ENCODE results near the gene MRTFA. TPM values are rescaled to one million over a fixed set of nuclear protein-coding genes. Genes with fewer than 3 reads are reported as not detected.

The MRTFA gene
- total and polyA plus RNA-seq, 10 donors, result 17.6 to 138 (median 83.9) TPM

GRCh38 chr22:40417041-40417440 lies 219.5 kb downstream of the MRTFA start:
- Histone ChIP-seq H3K9me3 (no peaks in the 10 kb centered on the region), H3K36me3 (peaks cover 0 to 99% (median 62%) of the 10 kb centered on the region in 6 donors), H3K27ac (peak overlapping the region in 7 of 8 donors; percentile 15 to 87 (median 77)), H3K4me3 (no peak overlapping the region), H3K4me1 (peaks cover 19 to 81% (median 71%) of the 10 kb centered on the region in 6 donors), H3K27me3 (replicated peaks in 1 of 7) (no peaks in the 10 kb centered on the region)
- 83 to 92% (median 89%) methylated on average over 7 to 8 of the region's 8 CpGs for WGBS, 5 donors
- peak; percentile 70 for DNase-seq
- intact Hi-C loops (cut with DNase I; ENCODE audit: low total_unique reads), result no loop called here
- TF ChIP-seq POLR2AphosphoS5 (IDR thresholded peaks at IDR 0.05), result peak in 1 of 3 donors; percentile 35
- no peak for TF ChIP-seq POLR2A (IDR thresholded peaks at IDR 0.05)

- peaks cover 0 to 99% (median 62%) of the 10 kb centered on the region in 6 donors for H3K36me3 ChIP-seq
- peak; percentile 72 for DNase-seq
Observed at GRCh38 chr22:40416636-40417035, 219.9 kb downstream of the MRTFA start.

GRCh38 chr22:40416267-40416570 lies 220.3 kb downstream of the MRTFA start:
- Histone ChIP-seq H3K27me3 (replicated peaks in 1 of 7) (no peaks in the 10 kb centered on the region), H3K9me3 (no peaks in the 10 kb centered on the region), H3K36me3 (peaks cover 0 to 99% (median 62%) of the 10 kb centered on the region in 6 donors), H3K4me1 (peaks cover 19 to 87% (median 71%) of the 10 kb centered on the region in 6 donors), H3K27ac (peak overlapping the region; percentile 45 to 87 (median 78)), H3K4me3 (no peak overlapping the region)
- WGBS, 5 donors, result 91 to 94% (median 91%) methylated on average over 10 of the region's 10 CpGs
- peak; percentile 75 for DNase-seq
- TF ChIP-seq POLR2AphosphoS5 (IDR thresholded peaks at IDR 0.05) (peak in 2 of 3 donors; percentile 11 to 36), CTCF (IDR thresholded peaks at IDR 0.05 in 8 of 11, conservative IDR thresholded peaks at IDR 0.05 in 3 of 11) (no peak), POLR2A (IDR thresholded peaks at IDR 0.05) (no peak)
- intact Hi-C loops (cut with DNase I; ENCODE audit: low total_unique reads), result no loop called here

More at GRCh38 chr22:40416636-40417035, 219.9 kb downstream of the MRTFA start:
- Histone ChIP-seq H3K9me3 (no peaks in the 10 kb centered on the region), H3K4me3 (no peak overlapping the region), H3K27ac (peak overlapping the region; percentile 15 to 87 (median 70)), H3K27me3 (replicated peaks in 1 of 7) (no peaks in the 10 kb centered on the region), H3K4me1 (peaks cover 19 to 85% (median 71%) of the 10 kb centered on the region in 6 donors)
- TF ChIP-seq POLR2A (IDR thresholded peaks at IDR 0.05) (no peak), POLR2AphosphoS5 (IDR thresholded peaks at IDR 0.05) (no peak), CTCF (IDR thresholded peaks at IDR 0.05 in 8 of 11, conservative IDR thresholded peaks at IDR 0.05 in 3 of 11) (no peak)
- 86 to 91% (median 88%) methylated on average over 11 of the region's 11 CpGs for WGBS, 5 donors
- intact Hi-C loops (cut with DNase I; ENCODE audit: low total_unique reads), result no loop called here

GRCh38 chr22:40415531-40416266 lies 220.8 kb downstream of the MRTFA start:
- TF ChIP-seq POLR2AphosphoS5 (IDR thresholded peaks at IDR 0.05), result peak; percentile 51 to 64 (median 62)
- no peak for TF ChIP-seq CTCF (IDR thresholded peaks at IDR 0.05 in 8 of 11, conservative IDR thresholded peaks at IDR 0.05 in 3 of 11)
- DNase-seq, result peak; percentile 89
- Histone ChIP-seq H3K4me3 (peak overlapping the region in 2 of 8 donors; percentile 4 to 40), H3K36me3 (peaks cover 0 to 99% (median 62%) of the 10 kb centered on the region in 6 donors), H3K27me3 (replicated peaks in 1 of 7) (no peaks in the 10 kb centered on the region), H3K4me1 (peaks cover 19 to 90% (median 71%) of the 10 kb centered on the region in 6 donors), H3K27ac (peak overlapping the region; percentile 45 to 87 (median 78)), H3K9me3 (no peaks in the 10 kb centered on the region)
- WGBS, 5 donors, result 32 to 42% (median 37%) methylated on average over 19 of the region's 19 CpGs
- intact Hi-C loops (cut with DNase I; ENCODE audit: low total_unique reads), result no loop called here
